KOPT-K1 (cell line): ENCODE results near the gene MSMO1.
"Not testable (repeated sequence)": the region's sequence is repeated elsewhere in the genome, so short reads cannot be mapped to it uniquely, and the experiment has no call there.

ENCODE experiments used
- H3K27ac ChIP-seq: fragments of 200-600 bp; sonication (generic); 2 replicates; pipeline ENCODE4 v1.5.1; 2016; ENCODE audit warnings: antibody characterized with exemption, mild to moderate bottlenecking, low read depth, low read length; ENCODE audit not compliant: poor library complexity, severe bottlenecking
- H3K36me3 ChIP-seq: fragments of 200-600 bp; sonication (generic); 2 replicates; pipeline ENCODE4 v1.5.1; 2017; ENCODE audit warnings: antibody characterized with exemption, mild to moderate bottlenecking, low read length, moderate library complexity; ENCODE audit not compliant: insufficient read depth
- H3K9me3 ChIP-seq: fragments of 200-600 bp; sonication (generic); 2 replicates; pipeline ENCODE4 v1.5.1; 2017; ENCODE audit warnings: antibody characterized with exemption, low read length, mild to moderate bottlenecking; ENCODE audit not compliant: insufficient read depth, poor library complexity, severe bottlenecking

Gene MSMO1

GRCh38 chr4:165327211-165328100 is at the start of gene MSMO1:
Gene MSMO1, plus strand, starts transcription at chr4:165327669. Its CDS starts 5,702 bp downstream, at chr4:165333371.
- H3K9me3 ChIP-seq, result no peaks in the 10 kb centered on the region
- peak within 1 kb of the TSS; percentile 83 for H3K27ac ChIP-seq
- H3K36me3 ChIP-seq, result peaks cover 24% of the 10 kb centered on the region

GRCh38 chr4:165279531-165279930 is 47.9 kb upstream of the MSMO1 start:
- not testable (repeated sequence) for H3K36me3 ChIP-seq, H3K9me3 ChIP-seq, H3K27ac ChIP-seq

- H3K27ac ChIP-seq, H3K9me3 ChIP-seq, H3K36me3 ChIP-seq: not testable (repeated sequence)
Observed at GRCh38 chr4:165284697-165285096, 42.8 kb upstream of the MSMO1 start.

GRCh38 chr4:165286619-165287340 is 40.7 kb upstream of the MSMO1 start:
- not testable (repeated sequence) for H3K27ac ChIP-seq, H3K36me3 ChIP-seq, H3K9me3 ChIP-seq

- Histone ChIP-seq H3K36me3 (no peaks in the 10 kb centered on the region), H3K27ac (no peak overlapping the region), H3K9me3 (peaks cover 6% of the 10 kb centered on the region)
Observed at GRCh38 chr4:165288226-165288625, 39.2 kb upstream of the MSMO1 start.

GRCh38 chr4:165288639-165289422 is 38.6 kb upstream of the MSMO1 start:
- peaks cover 6% of the 10 kb centered on the region for H3K9me3 ChIP-seq
- H3K27ac ChIP-seq, result no peak overlapping the region
- H3K36me3 ChIP-seq, result no peaks in the 10 kb centered on the region

GRCh38 chr4:165289423-165289785 is 38.1 kb upstream of the MSMO1 start:
- no peak overlapping the region for H3K27ac ChIP-seq

GRCh38 chr4:165293061-165293460 is 34.4 kb upstream of the MSMO1 start:
- Histone ChIP-seq H3K36me3 (no peaks in the 10 kb centered on the region), H3K9me3 (no peaks in the 10 kb centered on the region), H3K27ac (no peak overlapping the region)

More at GRCh38 chr4:165289423-165289785, 38.1 kb upstream of the MSMO1 start:
- H3K9me3 ChIP-seq, result peaks cover 6% of the 10 kb centered on the region
- no peaks in the 10 kb centered on the region for H3K36me3 ChIP-seq

GRCh38 chr4:165293927-165294649 is 33.4 kb upstream of the MSMO1 start:
- no peaks in the 10 kb centered on the region for H3K9me3 ChIP-seq
- no peaks in the 10 kb centered on the region for H3K36me3 ChIP-seq
- no peak overlapping the region for H3K27ac ChIP-seq

GRCh38 chr4:165294907-165295306 is 32.6 kb upstream of the MSMO1 start:
- Histone ChIP-seq H3K27ac (no peak overlapping the region), H3K36me3 (no peaks in the 10 kb centered on the region), H3K9me3 (no peaks in the 10 kb centered on the region)

GRCh38 chr4:165297626-165298025 is 29.8 kb upstream of the MSMO1 start:
- Histone ChIP-seq H3K36me3 (no peaks in the 10 kb centered on the region), H3K9me3 (no peaks in the 10 kb centered on the region), H3K27ac (no peak overlapping the region)

- Histone ChIP-seq H3K36me3 (no peaks in the 10 kb centered on the region), H3K9me3 (no peaks in the 10 kb centered on the region), H3K27ac (no peak overlapping the region)
Observed at GRCh38 chr4:165299399-165300060, 27.9 kb upstream of the MSMO1 start.

GRCh38 chr4:165301833-165302232 is 25.6 kb upstream of the MSMO1 start:
- Histone ChIP-seq H3K36me3 (no peaks in the 10 kb centered on the region), H3K9me3 (no peaks in the 10 kb centered on the region), H3K27ac (peak overlapping the region; percentile 8)

- H3K9me3 ChIP-seq, result no peaks in the 10 kb centered on the region
- no peaks in the 10 kb centered on the region for H3K36me3 ChIP-seq
- no peak overlapping the region for H3K27ac ChIP-seq
Observed at GRCh38 chr4:165302658-165303057, 24.8 kb upstream of the MSMO1 start.
